K562 (cell line): ENCODE data around the gene SLC9B2. TPM values are rescaled to one million over a fixed set of nuclear protein-coding genes. Genes with fewer than 3 reads are reported as not detected.

Source experiments
- ATF1 ChIP-seq, 2 experiments: fragments of 450-650 bp in 1 of 2; IDR thresholded peaks; 2 replicates each; pipeline ENCODE4 v1.6.1; 2016; ENCODE audit warnings: missing compliant biosample characterization in 1 of 2, missing genetic modification characterization in 1 of 2
- CXXC5 ChIP-seq: fragments of 250-450 bp; sonication (Bioruptor Pico); IDR thresholded peaks from 2 replicates; pipeline ENCODE4 v1.8.0; 2022; ENCODE audit warnings: inconsistent platforms, mild to moderate bottlenecking, moderate library complexity
- JUND ChIP-seq, 2 experiments: IDR thresholded peaks; 2 replicates in 1 of 2; 3 replicates in 1 of 2; pipeline ENCODE4 v1.6.1; 2011; ENCODE audit warnings: borderline replicate concordance in 2 of 2, low read depth in 2 of 2, low read length in 2 of 2, improper control_type of control experiment in 1 of 2, missing biosample characterization in 1 of 2, missing genetic modification characterization in 1 of 2, missing genetic modification reagents in 1 of 2
- KDM5B ChIP-seq: fragments of 200-600 bp; sonication (generic); IDR thresholded peaks from 2 replicates; pipeline ENCODE4 v1.6.1; 2012; ENCODE audit warnings: low read depth, mild to moderate bottlenecking, moderate library complexity, low read length, control low read depth, inconsistent platforms; ENCODE audit not compliant: insufficient replicate concordance
- MCM7 ChIP-seq, 2 experiments: fragments of 450-650 bp; IDR thresholded peaks; 2 replicates each; pipeline ENCODE4 v1.6.1; 2016 to 2018
- NCOR1 ChIP-seq: fragments of 450-650 bp; IDR thresholded peaks from 2 replicates; pipeline ENCODE4 v1.6.1; 2016; ENCODE audit warnings: mild to moderate bottlenecking, moderate library complexity
- RBM39 ChIP-seq: fragments of 200-400 bp; formaldehyde crosslinking; optimal IDR thresholded peaks from 2 replicates; pipeline ENCODE3; 2018; ENCODE audit warnings: low read depth, low read length
- RCOR1 ChIP-seq, 2 experiments: IDR thresholded peaks; 2 replicates each; pipeline ENCODE4 v1.6.1; 2012; ENCODE audit warnings: low read depth in 2 of 2, low read length in 2 of 2, borderline replicate concordance in 1 of 2, improper control_type of control experiment in 1 of 2
- SETDB1 ChIP-seq: IDR thresholded peaks from one replicate; pipeline ENCODE4 v1.6.1; 2012; ENCODE audit warnings: low read length, control low read depth, inconsistent platforms
- SNRNP70 ChIP-seq: fragments of 200-400 bp; formaldehyde crosslinking; optimal IDR thresholded peaks from 2 replicates; pipeline ENCODE3; 2017; ENCODE audit warnings: low read depth, low read length
- ZNF717 ChIP-seq: fragments of 250-450 bp; sonication (Bioruptor Pico); IDR thresholded peaks from 2 replicates; pipeline ENCODE4 v1.5.0; 2021
- polyA plus RNA-seq, 8 experiments: library from polyadenylated mRNA; depleted of rRNA in 4 of 8; stranded (reverse) in 5 of 8; unstranded in 3 of 8; fragments of >200 nt; fragmentation: Nextera tagmentation in 2 of 8; fragmentation: Illumina TruSeq in 1 of 8; extraction: Ambion mirVana in 2 of 8; extraction: Trizol in 1 of 8; gene quantifications; 2 replicates each; pipeline versions ENCODE4 v1.2.1 to v1.2.3, GENCODE V29; 2011 to 2014; ENCODE audit warnings: inconsistent platforms in 1 of 8, missing spikeins in 1 of 8
- total RNA-seq, 7 experiments: library from RNA; depleted of rRNA in 6 of 7; stranded (reverse); fragments of >200 nt in 6 of 7; fragmentation: Illumina TruSeq in 2 of 7; extraction: Trizol in 2 of 7; gene quantifications; 2 replicates each; pipeline versions ENCODE4 v1.2.1 to v1.2.3, GENCODE V29; 2011 to 2021; ENCODE audit warnings: low replicate concordance in 1 of 7
- TF ChIP-seq, protein P1 (sequence below): sonication (generic); formaldehyde crosslinking; IDR thresholded peaks from 2 replicates; pipeline ENCODE4 v1.8.0; 2022; ENCODE audit warnings: mild to moderate bottlenecking, missing genetic modification reagents, borderline replicate concordance
- TF ChIP-seq, protein P2 (sequence below): sonication (generic); formaldehyde crosslinking; IDR thresholded peaks from 2 replicates; pipeline ENCODE4 v1.8.1; 2023; ENCODE audit warnings: mild to moderate bottlenecking, missing genetic modification reagents
- TF ChIP-seq, protein P3 (sequence below): fragments of 450-650 bp; formaldehyde crosslinking; conservative IDR thresholded peaks from 2 replicates; pipeline ENCODE4 v1.4.0; 2022; ENCODE audit warnings: mild to moderate bottlenecking, missing genetic modification characterization
- TF ChIP-seq, protein P4 (sequence below): fragments of 450-650 bp; IDR thresholded peaks from 2 replicates; pipeline ENCODE4 v1.6.1; 2016; ENCODE audit warnings: borderline replicate concordance
- TF ChIP-seq, protein P5 (sequence below): fragments of 450-650 bp; formaldehyde crosslinking; IDR thresholded peaks from 2 replicates; pipeline ENCODE4 v1.4.0; 2020; ENCODE audit warnings: mild to moderate bottlenecking, moderate library complexity

SLC9B2 gene
- total and polyA plus RNA-seq, 9 of the 15 experiments (the other 6 are each of a cell fraction or from before 2014, with no cell fraction given): 6.6 to 14.6 (median 11.4) TPM

DNA sequence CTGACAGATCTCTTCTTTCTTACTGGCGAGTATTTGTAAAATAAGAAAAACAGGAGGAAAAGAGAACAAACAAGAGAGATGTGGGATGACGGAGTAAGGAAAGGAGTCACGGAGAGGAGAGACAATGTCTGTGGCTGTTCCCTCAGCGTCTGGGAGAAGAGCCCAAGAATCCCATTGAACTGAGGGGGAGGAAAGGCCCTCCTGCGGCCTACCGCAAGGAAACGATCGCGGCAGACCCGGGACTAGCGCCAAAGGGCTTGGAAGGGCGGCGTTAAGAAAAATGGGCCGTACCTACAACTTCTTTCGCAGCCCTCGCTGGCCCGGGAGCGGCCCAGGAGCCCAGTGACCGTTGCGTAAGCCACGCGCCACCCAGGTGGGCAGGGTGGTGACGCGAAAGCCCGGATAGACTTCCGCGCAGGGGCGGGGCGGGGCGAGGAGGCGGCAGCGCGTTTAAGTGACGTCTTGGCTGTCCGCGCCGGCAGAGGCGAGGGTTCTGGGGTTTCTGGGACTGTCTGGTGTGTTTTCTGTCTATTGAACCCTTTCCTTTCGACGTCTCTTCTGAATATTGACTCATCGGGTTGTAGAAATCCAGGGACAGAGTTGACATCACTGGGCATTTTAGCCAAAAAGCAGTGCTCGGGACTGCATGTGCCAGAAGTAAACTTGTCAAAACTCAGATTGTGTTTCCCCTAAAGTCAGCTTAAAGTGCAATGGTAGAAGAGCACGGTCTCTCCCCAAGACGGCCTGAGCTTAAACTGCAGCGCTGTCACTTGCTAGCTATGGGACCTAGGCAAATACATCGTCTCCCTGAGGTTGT lies 57.0 kb downstream of the SLC9B2 start, which contains the start of gene SLC9B1 (continued):
- peak; percentile 71; the same call in 1 of the 2 replicates for TF ChIP-seq JUND (IDR thresholded peaks at IDR 0.05; ENCODE audit: borderline replicate concordance, low read depth, low read length)
- TF ChIP-seq JUND (tag; IDR thresholded peaks at IDR 0.05; ENCODE audit: borderline replicate concordance, low read depth, low read length): peak; percentile 44; the same call in 1 of the 3 replicates
- TF ChIP-seq, protein P1, sequence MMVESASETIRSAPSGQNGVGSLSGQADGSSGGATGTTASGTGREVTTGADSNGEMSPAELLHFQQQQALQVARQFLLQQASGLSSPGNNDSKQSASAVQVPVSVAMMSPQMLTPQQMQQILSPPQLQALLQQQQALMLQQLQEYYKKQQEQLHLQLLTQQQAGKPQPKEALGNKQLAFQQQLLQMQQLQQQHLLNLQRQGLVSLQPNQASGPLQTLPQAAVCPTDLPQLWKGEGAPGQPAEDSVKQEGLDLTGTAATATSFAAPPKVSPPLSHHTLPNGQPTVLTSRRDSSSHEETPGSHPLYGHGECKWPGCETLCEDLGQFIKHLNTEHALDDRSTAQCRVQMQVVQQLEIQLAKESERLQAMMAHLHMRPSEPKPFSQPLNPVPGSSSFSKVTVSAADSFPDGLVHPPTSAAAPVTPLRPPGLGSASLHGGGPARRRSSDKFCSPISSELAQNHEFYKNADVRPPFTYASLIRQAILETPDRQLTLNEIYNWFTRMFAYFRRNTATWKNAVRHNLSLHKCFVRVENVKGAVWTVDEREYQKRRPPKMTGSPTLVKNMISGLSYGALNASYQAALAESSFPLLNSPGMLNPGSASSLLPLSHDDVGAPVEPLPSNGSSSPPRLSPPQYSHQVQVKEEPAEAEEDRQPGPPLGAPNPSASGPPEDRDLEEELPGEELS (CRISPR knock-in tag): no peak
- TF ChIP-seq, protein P2, sequence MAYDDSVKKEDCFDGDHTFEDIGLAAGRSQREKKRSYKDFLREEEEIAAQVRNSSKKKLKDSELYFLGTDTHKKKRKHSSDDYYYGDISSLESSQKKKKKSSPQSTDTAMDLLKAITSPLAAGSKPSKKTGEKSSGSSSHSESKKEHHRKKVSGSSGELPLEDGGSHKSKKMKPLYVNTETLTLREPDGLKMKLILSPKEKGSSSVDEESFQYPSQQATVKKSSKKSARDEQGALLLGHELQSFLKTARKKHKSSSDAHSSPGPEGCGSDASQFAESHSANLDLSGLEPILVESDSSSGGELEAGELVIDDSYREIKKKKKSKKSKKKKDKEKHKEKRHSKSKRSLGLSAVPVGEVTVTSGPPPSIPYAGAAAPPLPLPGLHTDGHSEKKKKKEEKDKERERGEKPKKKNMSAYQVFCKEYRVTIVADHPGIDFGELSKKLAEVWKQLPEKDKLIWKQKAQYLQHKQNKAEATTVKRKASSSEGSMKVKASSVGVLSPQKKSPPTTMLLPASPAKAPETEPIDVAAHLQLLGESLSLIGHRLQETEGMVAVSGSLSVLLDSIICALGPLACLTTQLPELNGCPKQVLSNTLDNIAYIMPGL (CRISPR knock-in tag): no peak
- no peak for TF ChIP-seq SNRNP70
- TF ChIP-seq MCM7 (IDR thresholded peaks at IDR 0.05): no peak
- no peak for TF ChIP-seq ZNF717 (CRISPR knock-in tag)
- peak; percentile 78 for TF ChIP-seq KDM5B
- TF ChIP-seq CXXC5 (CRISPR knock-in tag): peak; percentile 93
- peak; percentile 92 for TF ChIP-seq ATF1 (CRISPR knock-in tag; IDR thresholded peaks at IDR 0.05)
- TF ChIP-seq ATF1 (tag; IDR thresholded peaks at IDR 0.05): peak; percentile 99
- TF ChIP-seq NCOR1: peak; percentile 28
- TF ChIP-seq, protein P3, sequence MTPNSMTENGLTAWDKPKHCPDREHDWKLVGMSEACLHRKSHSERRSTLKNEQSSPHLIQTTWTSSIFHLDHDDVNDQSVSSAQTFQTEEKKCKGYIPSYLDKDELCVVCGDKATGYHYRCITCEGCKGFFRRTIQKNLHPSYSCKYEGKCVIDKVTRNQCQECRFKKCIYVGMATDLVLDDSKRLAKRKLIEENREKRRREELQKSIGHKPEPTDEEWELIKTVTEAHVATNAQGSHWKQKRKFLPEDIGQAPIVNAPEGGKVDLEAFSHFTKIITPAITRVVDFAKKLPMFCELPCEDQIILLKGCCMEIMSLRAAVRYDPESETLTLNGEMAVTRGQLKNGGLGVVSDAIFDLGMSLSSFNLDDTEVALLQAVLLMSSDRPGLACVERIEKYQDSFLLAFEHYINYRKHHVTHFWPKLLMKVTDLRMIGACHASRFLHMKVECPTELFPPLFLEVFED: 0 out of 2 replicates have a peak, but pooled peaks have one; percentile 27
- no peak for TF ChIP-seq SETDB1
- peak; percentile 21 to 42; a peak in 1 of 4 replicates for TF ChIP-seq RCOR1 (IDR thresholded peaks at IDR 0.05; ENCODE audit: borderline replicate concordance in 1 of 2, low read depth in 2 of 2, low read length in 2 of 2)
- TF ChIP-seq, protein P4, sequence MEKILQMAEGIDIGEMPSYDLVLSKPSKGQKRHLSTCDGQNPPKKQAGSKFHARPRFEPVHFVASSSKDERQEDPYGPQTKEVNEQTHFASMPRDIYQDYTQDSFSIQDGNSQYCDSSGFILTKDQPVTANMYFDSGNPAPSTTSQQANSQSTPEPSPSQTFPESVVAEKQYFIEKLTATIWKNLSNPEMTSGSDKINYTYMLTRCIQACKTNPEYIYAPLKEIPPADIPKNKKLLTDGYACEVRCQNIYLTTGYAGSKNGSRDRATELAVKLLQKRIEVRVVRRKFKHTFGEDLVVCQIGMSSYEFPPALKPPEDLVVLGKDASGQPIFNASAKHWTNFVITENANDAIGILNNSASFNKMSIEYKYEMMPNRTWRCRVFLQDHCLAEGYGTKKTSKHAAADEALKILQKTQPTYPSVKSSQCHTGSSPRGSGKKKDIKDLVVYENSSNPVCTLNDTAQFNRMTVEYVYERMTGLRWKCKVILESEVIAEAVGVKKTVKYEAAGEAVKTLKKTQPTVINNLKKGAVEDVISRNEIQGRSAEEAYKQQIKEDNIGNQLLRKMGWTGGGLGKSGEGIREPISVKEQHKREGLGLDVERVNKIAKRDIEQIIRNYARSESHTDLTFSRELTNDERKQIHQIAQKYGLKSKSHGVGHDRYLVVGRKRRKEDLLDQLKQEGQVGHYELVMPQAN: peak; percentile 39; the same call in 1 of the 2 replicates
- TF ChIP-seq, protein P5, sequence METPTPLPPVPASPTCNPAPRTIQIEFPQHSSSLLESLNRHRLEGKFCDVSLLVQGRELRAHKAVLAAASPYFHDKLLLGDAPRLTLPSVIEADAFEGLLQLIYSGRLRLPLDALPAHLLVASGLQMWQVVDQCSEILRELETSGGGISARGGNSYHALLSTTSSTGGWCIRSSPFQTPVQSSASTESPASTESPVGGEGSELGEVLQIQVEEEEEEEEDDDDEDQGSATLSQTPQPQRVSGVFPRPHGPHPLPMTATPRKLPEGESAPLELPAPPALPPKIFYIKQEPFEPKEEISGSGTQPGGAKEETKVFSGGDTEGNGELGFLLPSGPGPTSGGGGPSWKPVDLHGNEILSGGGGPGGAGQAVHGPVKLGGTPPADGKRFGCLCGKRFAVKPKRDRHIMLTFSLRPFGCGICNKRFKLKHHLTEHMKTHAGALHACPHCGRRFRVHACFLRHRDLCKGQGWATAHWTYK (CRISPR knock-in tag): 0 out of 2 replicates have a peak, but pooled peaks have one; percentile 20
- no peak for TF ChIP-seq RBM39
